ENCODE results near the gene CSNK1A1L.

CSNK1A1L gene

GRCh38 chr13:37097076-37097475 lies 8.4 kb downstream of the CSNK1A1L start:
- H4K20me1 ChIP-seq (ENCODE audit: insufficient read depth, low read length), result no peaks in the 10 kb centered on the region
- no peaks in the 10 kb centered on the region for H3K9me3 ChIP-seq (ENCODE audit: low read length)
- H3F3A ChIP-seq (ENCODE audit: insufficient read depth, low read length), result no peaks in the 10 kb centered on the region
- no peaks in the 10 kb centered on the region for H3K9me2 ChIP-seq (ENCODE audit: low read depth, low read length)
- no peak overlapping the region for H3K4me2 ChIP-seq (ENCODE audit: low read length)
- H3K27me3 ChIP-seq (ENCODE audit: insufficient read depth, low read length), result no peaks in the 10 kb centered on the region
- no peaks in the 10 kb centered on the region for H3K4me1 ChIP-seq (ENCODE audit: insufficient read depth, low read length, severe bottlenecking)
- no peaks in the 10 kb centered on the region for H3K79me2 ChIP-seq (ENCODE audit: insufficient read depth, low read length)
- no peak overlapping the region for H2AFZ ChIP-seq (ENCODE audit: low read length)
- TF ChIP-seq CTCF (IDR thresholded peaks at IDR 0.05; ENCODE audit: low read length) (no peak), EZH2 (IDR thresholded peaks at IDR 0.05; ENCODE audit: borderline replicate concordance, low read length) (no peak)
- H3K9ac ChIP-seq (ENCODE audit: low read length), result no peak overlapping the region
- H3K27ac ChIP-seq (ENCODE audit: low read depth, low read length, poor library complexity, severe bottlenecking), result no peak overlapping the region
- no peaks in the 10 kb centered on the region for H3K36me3 ChIP-seq (ENCODE audit: insufficient read depth, low read length)
- H3K4me3 ChIP-seq (ENCODE audit: low read depth, low read length, poor library complexity, severe bottlenecking), result no peak overlapping the region

GRCh38 chr13:37094840-37095239 lies 10.6 kb downstream of the CSNK1A1L start:
- H2AFZ ChIP-seq (ENCODE audit: low read length), result no peak overlapping the region
- H3K4me2 ChIP-seq (ENCODE audit: low read length), result no peak overlapping the region
- no peak for TF ChIP-seq CTCF (IDR thresholded peaks at IDR 0.05; ENCODE audit: low read length)
- TF ChIP-seq EZH2 (IDR thresholded peaks at IDR 0.05; ENCODE audit: borderline replicate concordance, low read length), result no peak

GRCh38 chr13:37094099-37094498 lies 11.4 kb downstream of the CSNK1A1L start:
- Histone ChIP-seq H3K9me2 (ENCODE audit: low read depth, low read length) (no peaks in the 10 kb centered on the region), H3K27me3 (ENCODE audit: insufficient read depth, low read length) (no peaks in the 10 kb centered on the region), H4K20me1 (ENCODE audit: insufficient read depth, low read length) (no peaks in the 10 kb centered on the region), H3K9ac (ENCODE audit: low read length) (no peak overlapping the region), H3K4me2 (ENCODE audit: low read length) (no peak overlapping the region), H3K36me3 (ENCODE audit: insufficient read depth, low read length) (no peaks in the 10 kb centered on the region), H3F3A (ENCODE audit: insufficient read depth, low read length) (no peaks in the 10 kb centered on the region), H2AFZ (ENCODE audit: low read length) (no peak overlapping the region), H3K4me1 (ENCODE audit: insufficient read depth, low read length, severe bottlenecking) (no peaks in the 10 kb centered on the region), H3K4me3 (ENCODE audit: low read depth, low read length, poor library complexity, severe bottlenecking) (no peak overlapping the region), H3K9me3 (ENCODE audit: low read length) (no peaks in the 10 kb centered on the region), H3K27ac (ENCODE audit: low read depth, low read length, poor library complexity, severe bottlenecking) (no peak overlapping the region), H3K79me2 (ENCODE audit: insufficient read depth, low read length) (no peaks in the 10 kb centered on the region)
- TF ChIP-seq EZH2 (IDR thresholded peaks at IDR 0.05; ENCODE audit: borderline replicate concordance, low read length), result no peak
- no peak for TF ChIP-seq CTCF (IDR thresholded peaks at IDR 0.05; ENCODE audit: low read length)

More at GRCh38 chr13:37094840-37095239, 10.6 kb downstream of the CSNK1A1L start:
- no peaks in the 10 kb centered on the region for H3K4me1 ChIP-seq (ENCODE audit: insufficient read depth, low read length, severe bottlenecking)
- H3F3A ChIP-seq (ENCODE audit: insufficient read depth, low read length), result no peaks in the 10 kb centered on the region
- H3K36me3 ChIP-seq (ENCODE audit: insufficient read depth, low read length), result no peaks in the 10 kb centered on the region
- no peaks in the 10 kb centered on the region for H3K79me2 ChIP-seq (ENCODE audit: insufficient read depth, low read length)
- H3K9ac ChIP-seq (ENCODE audit: low read length), result no peak overlapping the region
- no peak overlapping the region for H3K27ac ChIP-seq (ENCODE audit: low read depth, low read length, poor library complexity, severe bottlenecking)
- no peaks in the 10 kb centered on the region for H3K9me2 ChIP-seq (ENCODE audit: low read depth, low read length)
- no peak overlapping the region for H3K4me3 ChIP-seq (ENCODE audit: low read depth, low read length, poor library complexity, severe bottlenecking)
- no peaks in the 10 kb centered on the region for H3K27me3 ChIP-seq (ENCODE audit: insufficient read depth, low read length)
- H3K9me3 ChIP-seq (ENCODE audit: low read length), result no peaks in the 10 kb centered on the region
- H4K20me1 ChIP-seq (ENCODE audit: insufficient read depth, low read length), result no peaks in the 10 kb centered on the region

Measured in OCI-LY1 (cell line).